Superior temporal gyrus (tissue), 1 donor: ENCODE measurements around the gene SYT2.
"Not testable (repeated sequence)": the region's sequence is repeated elsewhere in the genome, so short reads cannot be mapped to it uniquely, and the experiment has no call there.

ENCODE experiments used
- DNase-seq: peaks from one replicate; pipeline ENCODE4 v3.0.0-alpha.2; 2016; ENCODE audit errors: extremely low spot score

The SYT2 gene

DNA sequence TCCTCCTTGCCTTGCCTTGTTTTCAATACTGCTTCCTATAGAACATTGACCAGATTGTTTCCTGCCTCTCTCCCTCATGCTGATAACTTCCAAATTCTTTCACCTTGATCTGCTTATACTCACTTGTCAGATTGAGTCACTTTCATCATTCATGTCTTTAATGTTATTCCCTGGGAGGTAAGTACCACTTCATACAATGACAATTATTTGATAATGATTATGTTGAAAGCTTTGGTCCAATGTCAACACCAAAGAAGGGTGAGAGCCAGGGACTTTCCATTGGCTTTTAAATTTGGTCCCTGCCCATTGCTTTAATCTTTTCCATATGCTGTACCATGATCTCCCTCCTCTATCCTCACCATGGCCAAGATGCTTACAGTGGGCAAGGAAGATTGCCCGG is 137.4 kb downstream of the SYT2 start:
- no peak for DNase-seq

DNA sequence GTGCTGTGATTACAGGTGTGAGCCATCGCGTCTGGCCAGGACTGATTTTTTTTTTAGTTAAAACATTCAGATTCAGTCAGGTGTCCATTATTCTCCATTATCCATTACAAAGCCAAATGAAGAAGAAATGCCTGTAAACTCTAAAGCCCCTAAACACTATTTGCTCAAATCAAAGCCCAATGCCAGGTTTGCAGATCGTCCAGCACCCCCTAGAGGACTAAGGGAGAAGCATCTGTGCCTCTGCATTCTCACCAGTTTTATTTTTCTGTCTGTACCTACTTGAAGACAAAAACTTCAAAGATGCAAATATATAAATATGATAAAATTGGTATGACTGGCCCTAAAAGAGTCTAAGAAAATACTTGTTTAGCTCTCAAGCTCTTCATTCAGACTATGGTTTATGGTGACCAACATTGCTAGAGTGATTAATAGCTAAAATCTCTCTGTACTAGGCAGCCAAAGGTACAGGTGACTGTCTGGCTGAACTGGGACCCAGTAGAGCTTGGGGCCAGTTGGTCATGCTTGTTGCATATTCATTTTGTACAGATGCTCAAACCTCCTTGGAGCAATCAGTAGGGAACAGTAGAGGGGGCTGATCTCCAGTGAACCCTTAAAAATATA is 138.4 kb downstream of the SYT2 start:
- peak; percentile 84 for DNase-seq

DNA sequence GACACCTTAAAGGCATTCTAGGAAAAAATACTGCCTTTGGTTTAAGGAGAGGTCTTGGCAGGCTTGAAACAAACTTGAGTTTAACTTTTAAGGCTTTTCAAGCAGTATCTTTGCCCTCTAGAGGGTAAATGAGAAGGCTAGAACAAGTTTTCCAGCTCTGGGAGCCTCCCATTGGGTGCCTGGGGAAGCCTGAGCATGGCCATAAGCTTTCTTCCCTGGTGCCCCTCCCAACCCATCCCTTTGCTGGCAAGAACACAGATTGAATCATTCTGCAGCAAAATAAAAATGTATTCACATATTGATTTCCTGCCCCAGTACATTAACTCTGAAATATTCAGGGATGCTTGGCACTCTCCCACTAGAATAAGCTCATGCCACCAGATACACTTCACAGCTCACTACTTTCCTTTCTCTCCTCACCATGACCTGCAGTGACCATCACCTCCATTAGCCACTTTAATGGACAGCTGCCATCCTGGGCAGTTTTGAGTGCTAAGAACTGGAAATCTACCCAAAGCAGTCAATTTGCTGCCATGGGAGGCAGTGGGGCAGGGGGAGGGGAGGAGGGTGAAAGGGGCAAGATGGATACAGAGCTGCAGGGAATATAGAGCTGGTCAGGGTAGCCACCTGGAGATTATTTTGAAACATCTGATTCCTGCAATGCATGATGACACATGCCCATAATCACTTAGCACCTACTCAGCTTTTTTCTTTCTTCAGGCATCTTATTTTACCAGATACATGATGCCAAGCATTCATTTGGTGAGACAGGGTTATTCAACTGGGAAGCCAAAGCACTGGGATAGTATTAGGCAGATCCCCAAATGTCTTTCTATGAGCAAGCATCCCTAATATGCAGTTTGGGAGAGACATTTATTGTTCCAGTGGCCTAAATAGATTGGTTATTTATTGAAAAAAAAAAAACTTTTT is 140.6 kb downstream of the SYT2 start:
- DNase-seq: no peak

GRCh38 chr1:202568826-202569225 is 141.4 kb downstream of the SYT2 start:
- peak; percentile 39 for DNase-seq

GRCh38 chr1:202568410-202568809 is 141.8 kb downstream of the SYT2 start:
- DNase-seq: no peak

GRCh38 chr1:202567738-202568137 is 142.5 kb downstream of the SYT2 start:
- no peak for DNase-seq

DNA sequence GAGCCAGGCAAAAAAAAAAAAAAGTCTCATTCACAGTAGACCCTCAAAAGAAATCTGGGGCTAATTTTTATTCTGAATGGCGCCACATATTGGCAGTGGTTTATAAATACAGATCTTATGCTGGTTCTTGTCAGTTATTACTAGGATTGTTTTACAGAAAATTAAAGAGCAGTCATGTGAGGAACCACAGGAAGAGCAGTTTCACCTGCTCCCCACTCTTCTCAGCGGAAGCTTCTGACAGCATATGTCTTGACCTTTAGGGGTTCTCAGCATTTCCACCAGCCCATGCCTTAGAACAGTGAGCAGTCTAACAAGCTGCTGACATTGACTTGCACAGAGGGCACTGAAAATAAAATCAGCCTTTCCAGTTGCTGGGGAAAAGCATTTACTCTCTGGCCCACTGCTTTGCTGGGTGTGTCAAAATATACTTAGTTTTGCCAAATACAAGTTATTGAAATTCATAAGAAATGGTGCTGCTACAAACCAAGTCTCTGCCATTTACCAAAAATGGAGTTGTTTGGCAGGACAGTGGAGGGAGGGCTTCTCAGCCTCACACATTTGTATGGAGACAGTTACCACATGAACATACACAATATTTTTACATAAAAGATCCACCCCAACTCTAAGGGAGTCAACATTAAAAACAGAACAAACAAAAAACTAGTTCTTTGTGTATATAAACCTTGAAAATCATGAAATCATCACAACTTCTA is 144.2 kb downstream of the SYT2 start:
- DNase-seq: no peak

- DNase-seq: no peak
Measured at GRCh38 chr1:202564958-202565495, 145.2 kb downstream of the SYT2 start.

DNA sequence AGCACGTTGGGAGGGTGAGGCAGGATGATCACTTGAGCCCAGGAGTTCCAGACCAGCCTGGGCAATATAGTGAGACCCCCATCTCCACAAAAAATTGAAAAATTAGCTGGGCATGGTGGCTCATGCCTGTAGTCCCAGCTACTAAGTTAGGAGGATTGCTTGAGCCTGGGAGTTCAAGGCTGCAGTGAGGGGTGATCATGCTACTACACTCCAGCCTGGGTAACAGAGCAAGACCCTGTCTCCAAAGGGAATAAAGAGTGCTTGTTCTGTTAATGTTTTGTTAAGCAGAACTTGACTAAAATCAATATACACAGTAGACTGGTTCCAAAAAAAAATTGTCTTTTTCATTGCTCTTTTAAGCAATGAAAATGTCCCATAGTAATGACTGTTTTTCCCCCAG is 146.4 kb downstream of the SYT2 start:
- DNase-seq: no peak

GRCh38 chr1:202562444-202563060 is 147.7 kb downstream of the SYT2 start:
- no peak for DNase-seq

DNA sequence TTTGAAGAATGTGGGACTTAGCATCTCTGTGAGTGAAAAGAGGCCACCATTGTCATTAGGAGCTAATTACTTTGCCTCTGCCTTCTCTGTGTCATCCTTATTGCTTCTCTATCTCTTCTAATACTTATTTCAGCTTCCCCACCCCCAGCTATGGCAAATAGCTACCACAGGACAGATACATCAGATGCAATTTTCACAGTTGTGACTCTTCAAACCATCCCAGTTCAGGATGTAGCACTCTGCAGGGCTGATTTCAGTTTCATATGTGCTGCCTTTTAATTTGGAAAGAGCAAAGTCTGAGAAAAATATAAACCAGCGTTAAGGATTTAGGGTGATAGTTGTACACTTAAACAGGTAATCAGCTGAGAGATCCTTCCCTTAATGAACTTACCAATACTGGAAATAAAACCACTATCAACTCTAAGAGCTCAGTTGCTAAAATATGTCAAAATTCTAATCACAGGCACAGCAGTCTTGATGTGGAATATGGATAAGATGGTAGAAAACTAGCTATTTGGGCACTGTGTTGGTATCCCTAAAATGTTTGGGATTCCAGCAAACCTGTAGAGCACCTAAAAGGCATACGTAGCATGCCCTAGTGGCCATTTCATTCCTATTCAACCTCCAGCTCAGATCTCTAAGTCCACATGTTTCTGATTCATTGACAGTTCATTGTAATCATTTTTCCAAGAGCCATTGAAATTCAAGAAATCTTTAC is 148.4 kb downstream of the SYT2 start:
- no peak for DNase-seq

GRCh38 chr1:202561240-202561639 is 149.0 kb downstream of the SYT2 start:
- DNase-seq: no peak

- not testable (repeated sequence) for DNase-seq
Measured at GRCh38 chr1:202557662-202558061, 152.6 kb downstream of the SYT2 start.

DNA sequence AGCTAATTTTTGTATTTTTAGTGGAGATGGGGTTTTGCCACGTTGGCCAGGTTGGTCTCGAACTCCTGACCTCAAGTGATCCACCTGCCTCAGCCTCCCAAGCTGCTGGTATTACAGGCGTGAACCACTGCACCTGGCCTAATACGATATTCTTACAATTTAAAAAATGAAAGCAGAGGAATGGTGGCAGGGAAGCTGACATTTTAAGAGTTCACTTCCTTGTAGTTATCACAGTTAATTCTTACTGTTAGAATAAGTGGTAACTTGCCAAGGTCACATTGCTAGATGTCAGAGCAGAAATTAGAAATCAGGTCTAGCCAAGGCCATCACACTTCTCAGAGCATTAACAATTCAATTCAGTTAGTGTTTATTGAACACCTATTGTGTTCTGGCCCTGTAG is 154.2 kb downstream of the SYT2 start:
- not testable (repeated sequence) for DNase-seq

GRCh38 chr1:202554619-202555018 is 155.6 kb downstream of the SYT2 start:
- not testable (repeated sequence) for DNase-seq

DNA sequence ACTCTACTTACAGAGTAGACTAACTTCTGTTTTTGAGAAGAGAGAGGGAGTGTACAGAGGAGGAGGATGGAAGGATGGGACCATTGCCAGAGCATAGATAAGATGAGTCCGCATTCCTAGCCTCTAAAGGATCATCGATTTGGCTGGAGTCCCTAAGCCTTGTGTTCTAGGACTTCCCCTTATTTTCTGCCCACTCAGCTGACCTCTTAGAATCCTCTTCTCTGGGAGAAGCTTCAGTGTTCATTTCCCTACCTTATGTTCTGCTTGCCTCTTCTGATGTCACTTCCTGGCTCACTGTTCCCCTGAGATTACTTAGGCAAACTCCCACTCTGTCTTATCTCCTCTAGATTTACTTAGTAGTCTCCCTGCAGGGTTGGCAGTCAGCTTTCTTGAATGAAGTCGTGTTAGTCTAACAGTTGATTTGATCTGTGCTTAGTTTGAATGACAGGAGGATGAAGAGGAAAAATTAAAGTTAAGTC is 156.7 kb downstream of the SYT2 start:
- DNase-seq: no peak

- not testable (repeated sequence) for DNase-seq
Measured at GRCh38 chr1:202553078-202553477, 157.2 kb downstream of the SYT2 start.

- DNase-seq: not testable (repeated sequence)
Measured at GRCh38 chr1:202552615-202553014, 157.6 kb downstream of the SYT2 start.

- DNase-seq: no peak
Measured at GRCh38 chr1:202551683-202552082, 158.6 kb downstream of the SYT2 start.

DNA sequence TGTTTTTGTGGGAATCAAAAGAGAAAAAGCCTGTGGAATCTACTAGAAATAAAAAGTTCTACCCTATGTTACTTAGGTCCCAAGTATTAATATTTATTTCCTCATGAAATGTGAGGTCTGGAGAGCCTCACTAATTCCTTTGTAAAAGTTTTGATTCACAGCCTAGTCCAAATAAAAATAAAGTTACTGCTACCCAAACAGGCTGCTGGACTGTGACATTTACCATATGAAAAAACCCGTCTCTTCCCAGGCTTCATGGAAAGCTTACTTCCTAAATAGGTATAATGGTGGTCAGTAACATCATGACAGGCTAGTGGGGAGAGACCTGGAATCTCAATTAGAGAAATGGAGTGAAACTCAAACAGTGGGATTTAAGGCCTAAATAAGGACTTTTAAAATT is 160.2 kb downstream of the SYT2 start:
- not testable (repeated sequence) for DNase-seq

- DNase-seq: no peak
Measured at GRCh38 chr1:202547215-202547614, 163.0 kb downstream of the SYT2 start.
